GM18858 (cell line): Measurements from ENCODE around the gene SLC12A3.

ENCODE experiments used
- ATAC-seq: cut with Tn5 transposase; IDR thresholded peaks from one replicate; pipeline ENCODE4 v1.9.1; 2021; ENCODE audit not compliant: unreplicated experiment

Gene SLC12A3

DNA sequence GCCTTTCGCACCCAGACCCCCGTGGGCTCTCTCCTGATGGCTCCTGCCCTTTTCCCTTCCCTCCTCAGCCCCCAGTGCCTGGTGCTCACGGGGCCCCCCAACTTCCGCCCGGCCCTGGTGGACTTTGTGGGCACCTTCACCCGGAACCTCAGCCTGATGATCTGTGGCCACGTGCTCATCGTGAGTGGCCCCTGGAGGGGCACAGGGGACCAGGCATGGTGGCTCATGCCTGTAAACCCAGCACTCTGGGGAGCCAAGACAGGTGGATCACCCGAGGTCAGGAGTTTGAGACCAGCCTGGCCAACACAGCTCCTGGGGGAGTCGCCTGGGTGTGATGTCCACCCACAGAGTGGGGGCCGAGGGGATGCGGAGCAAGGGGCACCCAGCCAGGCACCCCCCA, 21.3 kb downstream of the SLC12A3 start:
- no peak for ATAC-seq

DNA sequence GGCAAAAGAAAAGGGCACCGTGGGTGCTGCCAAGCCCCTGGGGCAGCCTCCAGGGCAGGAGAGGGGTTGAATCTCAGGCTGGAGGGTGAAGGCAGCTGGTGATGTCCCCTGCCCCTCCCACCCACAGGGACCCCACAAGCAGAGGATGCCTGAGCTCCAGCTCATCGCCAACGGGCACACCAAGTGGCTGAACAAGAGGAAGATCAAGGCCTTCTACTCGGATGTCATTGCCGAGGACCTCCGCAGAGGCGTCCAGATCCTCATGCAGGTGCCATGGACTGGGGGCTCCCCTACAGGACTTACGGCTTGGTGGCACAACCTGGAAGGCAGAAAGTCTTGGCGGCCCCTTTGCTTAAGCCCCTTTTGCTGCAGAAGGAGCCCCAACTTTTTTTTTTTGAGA, 21.8 kb downstream of the SLC12A3 start:
- no peak for ATAC-seq

DNA sequence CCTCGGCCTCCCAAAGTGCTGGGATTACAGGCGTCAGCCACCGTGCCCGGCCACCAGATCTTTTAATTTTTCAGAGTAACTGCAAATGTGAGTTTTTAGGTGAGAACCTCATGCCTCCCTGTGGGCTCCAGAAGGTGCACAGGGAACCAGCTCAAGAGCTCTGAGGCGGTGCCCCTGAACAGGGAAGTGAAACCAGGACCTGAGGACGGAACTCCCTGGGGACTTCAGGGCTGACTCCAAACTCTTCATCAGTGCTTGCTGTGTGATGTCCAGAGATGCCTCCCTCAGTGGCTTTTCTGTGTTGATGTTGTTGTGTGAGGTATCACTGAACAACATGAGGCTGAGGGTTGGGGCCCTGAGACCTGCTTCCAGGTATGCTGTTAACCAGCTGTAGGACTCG, 23.8 kb downstream of the SLC12A3 start:
- peak; percentile 66 for ATAC-seq

DNA sequence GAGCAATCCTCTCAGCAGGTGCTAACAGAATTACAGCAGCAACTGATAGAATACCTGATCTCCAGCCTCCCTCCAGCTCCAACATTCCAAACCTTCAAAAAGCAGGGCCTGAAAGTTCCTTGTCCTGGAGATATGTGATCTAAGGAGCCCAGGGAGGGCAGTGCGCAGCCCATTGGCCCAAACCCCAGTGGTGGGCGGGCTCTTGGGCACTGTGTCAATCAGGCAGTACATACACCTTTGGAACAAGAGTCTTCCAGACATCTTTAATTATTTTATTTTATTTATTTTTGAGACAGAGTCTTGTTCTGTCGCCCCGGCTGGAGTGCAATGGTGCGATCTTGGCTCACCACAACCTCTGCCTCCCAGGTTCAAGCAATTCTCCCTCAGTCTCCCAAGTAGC, 24.2 kb downstream of the SLC12A3 start:
- no peak for ATAC-seq

DNA sequence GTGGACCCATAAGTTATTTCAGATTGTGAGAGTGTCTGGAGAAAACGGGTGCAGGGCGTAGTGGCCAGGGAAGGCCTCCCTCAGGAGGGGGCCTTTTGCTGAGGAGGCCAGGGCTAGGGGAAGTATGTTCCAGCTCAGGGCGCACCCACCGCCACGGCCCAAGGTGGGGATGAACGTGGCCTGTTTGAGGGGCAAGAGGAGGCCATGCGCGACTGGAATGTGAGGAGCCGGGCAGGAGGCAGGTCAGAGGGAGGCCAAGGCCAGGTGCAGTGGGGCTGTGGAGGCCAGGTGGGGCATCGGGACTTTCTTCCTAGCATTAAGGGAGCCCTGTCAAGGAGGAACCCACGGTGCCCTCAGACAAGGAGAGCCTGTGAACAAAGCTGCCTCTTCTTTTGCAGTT, 26.7 kb downstream of the SLC12A3 start:
- ATAC-seq, result no peak

DNA sequence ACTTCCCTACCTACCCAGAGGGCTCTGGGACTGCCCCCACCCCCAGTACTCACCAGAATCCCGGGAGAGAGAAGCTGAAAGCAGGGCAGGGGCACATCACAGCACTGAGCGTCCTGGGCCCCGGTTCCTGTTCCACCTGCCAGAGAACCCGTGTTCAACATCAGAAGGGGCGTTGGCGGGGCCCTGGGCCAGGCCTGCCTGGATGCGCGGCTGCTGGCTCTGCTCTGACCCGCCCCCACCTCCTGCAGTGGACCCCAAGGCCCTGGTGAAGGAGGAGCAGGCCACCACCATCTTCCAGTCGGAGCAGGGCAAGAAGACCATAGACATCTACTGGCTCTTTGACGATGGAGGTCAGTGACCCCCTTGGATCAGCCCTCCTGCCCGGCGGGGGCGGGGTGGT, 27.7 kb downstream of the SLC12A3 start:
- ATAC-seq, result no peak

DNA sequence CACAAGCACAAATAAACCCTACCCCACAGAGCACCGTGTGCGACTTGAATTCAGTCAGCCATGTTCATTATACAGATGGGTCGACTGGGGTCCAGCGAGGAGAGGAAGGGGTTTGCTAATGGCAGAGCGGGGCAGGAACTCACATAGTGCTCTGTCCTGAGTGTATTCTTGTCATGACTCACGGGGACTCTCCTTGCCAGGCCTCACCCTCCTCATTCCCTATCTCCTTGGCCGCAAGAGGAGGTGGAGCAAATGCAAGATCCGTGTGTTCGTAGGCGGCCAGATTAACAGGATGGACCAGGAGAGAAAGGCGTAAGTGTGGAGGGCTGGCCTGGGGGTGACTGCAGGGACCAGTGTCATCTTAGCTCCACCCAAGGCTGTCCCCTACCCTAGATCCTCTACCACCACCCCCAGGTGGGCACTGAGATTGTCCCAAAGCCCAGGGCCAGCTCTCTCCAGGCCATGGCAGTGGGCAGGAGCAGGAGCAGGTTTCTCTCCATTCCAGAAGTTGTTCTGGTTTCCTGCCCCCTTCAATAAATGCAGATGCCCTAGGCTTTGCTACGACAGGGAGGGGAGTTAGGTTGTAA, 29.4 kb downstream of the SLC12A3 start:
- ATAC-seq, result no peak

DNA sequence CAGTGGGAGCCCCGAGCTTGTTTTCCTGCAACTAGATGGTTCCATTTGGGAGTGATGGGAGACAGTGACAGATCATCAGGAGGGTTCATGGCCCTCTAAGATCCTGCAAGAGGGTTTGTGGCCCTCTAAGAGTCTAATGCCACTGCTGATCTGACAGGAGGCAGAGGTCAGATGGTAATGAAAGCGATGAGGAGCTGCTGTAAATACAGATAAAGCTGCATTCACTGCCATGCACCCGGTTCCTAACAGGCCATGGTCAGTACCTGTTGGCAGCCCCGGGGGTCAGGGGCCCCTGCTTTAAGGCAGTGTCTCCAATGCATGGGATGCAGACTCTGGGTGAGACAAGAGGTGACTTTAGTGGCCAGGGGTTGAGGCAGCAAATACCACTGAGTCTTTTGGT, 30.8 kb downstream of the SLC12A3 start:
- ATAC-seq, result no peak

DNA sequence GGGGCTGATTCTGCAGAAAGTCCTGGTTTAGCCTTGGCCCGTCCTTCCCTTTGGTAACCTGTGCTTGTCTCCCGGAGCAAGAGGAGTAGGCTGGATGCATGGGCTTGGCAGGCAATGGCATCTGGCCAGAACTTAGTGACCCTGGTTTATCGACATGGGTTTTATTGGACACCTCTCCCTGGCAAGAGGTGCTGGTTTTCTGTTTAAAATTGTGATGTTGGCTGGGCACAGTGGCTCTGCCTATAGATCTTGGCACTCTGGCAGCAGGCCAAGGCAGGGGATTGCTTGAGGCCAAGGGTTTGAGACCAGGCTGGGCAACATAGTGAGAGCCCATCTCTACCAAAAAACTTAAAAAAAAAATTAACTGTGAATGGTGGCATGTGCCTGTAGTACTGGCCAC, 31.2 kb downstream of the SLC12A3 start:
- no peak for ATAC-seq

DNA sequence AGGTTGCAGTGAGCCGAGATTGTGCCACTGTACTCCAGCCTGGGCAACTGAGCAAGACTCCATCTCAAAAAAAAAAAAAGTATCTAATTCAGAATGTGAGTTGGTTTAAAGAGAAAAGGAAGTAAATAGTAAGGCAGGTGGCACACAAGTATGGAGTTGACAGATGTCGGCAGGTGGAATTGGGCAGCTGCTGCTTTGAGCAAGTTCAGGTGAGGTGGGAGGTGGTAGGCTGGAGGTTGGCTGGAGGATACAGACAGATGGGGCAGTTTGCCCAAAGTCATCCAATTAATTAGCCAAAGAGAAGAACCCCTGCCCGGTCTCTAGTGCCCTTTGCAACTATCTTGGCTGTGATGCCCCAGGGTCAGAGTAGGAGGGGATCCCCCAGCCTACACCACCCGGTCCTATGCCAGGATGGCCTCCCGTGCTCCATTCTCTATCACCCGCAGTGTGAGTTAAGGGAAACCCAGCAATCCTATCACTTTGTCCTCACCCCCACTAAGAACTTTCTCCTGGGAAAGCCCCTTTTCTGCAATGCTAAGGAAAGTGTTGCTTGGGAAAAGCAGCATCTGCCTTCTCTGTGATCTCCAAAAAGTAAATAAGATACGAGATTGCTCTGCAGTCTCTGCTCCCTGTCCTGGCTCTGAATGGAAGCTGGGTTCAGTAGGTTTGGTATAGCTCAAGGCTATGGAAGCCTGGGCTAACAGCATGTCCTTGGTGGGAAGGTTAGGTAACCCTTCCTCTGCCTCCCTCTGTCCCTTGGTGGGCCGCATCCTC, 32.2 kb downstream of the SLC12A3 start:
- ATAC-seq, result no peak

DNA sequence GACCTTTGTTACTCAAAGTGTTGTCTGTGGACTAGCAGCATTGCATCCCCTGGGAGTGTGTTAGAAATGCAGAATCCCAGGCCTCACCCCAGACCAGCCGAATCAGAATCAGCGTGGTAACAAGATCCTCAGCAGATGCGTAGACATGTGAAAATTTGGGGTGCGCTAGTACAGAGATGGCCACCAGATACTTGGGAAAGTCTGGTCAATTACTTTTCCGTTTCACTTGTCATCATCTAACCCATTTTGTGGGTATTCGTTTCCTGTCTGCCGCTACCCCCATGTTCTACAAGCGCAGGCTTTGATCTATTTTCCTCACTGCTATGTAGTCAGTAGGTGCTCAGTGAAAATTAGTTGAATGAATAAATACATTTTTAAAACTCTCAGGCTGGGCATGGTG, 33.8 kb downstream of the SLC12A3 start:
- ATAC-seq, result peak; percentile 76

DNA sequence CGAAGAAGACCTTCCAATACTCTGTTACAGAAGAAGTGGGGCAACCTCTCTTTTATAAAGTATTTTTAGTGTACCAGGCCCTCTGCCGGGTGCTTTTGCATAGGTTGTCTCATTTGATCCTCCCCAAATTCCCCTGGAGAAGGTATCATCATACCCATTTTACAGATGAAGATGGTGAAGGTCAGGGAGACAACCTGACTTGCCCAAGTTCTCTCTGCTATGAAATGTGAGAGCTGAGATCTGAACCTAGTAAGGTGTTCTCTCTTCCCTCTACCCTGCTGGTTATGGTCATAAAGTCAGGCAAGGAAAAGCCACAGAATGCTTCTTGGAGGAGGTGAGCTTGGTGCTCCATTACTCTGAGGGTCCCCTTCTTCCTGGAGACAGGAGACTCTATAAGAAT, 38.9 kb downstream of the SLC12A3 start:
- no peak for ATAC-seq

DNA sequence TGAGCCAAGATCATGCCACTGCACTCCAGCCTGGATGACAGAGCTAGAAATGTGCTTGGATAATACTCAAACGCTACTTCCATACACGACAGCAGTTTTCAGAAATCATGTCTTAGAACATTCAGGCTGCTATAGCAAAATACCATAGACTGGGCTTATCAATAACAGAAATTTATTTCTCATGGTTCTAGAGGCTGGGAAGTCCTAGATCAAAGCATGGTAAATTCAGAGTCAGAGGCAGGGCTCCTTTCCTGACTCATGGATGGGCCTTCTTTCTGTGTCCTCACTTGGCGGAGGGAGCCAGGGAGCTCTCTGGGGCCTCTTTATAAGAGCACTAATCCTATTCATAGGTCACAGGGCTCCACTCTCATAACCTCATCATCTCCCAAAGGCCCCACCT, 42.4 kb downstream of the SLC12A3 start:
- ATAC-seq, result no peak

DNA sequence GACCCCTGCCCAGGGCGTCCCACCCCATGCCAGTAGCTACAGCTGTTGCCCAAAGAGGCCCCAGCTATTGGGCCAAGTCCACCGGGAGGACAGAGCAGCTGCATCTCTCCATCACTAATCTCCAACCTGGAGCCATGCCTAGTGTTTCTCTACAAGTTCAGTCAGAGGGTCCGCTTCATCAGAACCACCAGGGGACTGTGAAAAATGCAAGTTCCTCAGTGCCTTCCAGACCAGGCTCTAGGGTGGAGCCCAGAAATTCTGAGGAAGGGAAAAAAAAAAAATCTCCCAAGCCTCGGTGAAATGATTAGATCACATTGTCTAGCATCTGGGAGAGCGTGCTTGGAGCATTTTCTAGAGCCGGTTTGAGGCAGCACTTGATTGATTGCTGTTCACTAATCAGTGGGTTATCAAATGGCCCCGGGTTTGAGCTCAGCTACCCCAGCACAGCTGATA, 44.5 kb downstream of the SLC12A3 start:
- ATAC-seq, result no peak

DNA sequence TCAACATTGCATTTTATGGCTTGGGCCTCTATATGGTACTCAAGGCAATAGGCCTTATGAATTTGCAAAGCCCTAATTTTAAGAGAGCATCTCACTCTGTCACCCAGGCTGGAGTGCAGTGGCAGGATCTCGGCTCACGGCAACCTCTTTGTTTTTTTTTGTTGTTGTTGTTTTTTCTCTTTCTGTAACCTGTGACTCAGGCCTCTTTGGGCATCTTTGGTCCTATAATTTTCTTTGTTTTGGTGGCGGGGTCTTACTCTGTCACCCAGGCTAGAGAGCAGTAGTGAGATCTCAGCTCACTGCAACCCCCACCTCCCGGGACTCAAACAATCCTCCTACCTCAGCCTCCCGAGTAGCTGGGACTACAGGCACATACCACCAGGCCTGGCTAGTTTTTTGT, 45.1 kb downstream of the SLC12A3 start:
- no peak for ATAC-seq

DNA sequence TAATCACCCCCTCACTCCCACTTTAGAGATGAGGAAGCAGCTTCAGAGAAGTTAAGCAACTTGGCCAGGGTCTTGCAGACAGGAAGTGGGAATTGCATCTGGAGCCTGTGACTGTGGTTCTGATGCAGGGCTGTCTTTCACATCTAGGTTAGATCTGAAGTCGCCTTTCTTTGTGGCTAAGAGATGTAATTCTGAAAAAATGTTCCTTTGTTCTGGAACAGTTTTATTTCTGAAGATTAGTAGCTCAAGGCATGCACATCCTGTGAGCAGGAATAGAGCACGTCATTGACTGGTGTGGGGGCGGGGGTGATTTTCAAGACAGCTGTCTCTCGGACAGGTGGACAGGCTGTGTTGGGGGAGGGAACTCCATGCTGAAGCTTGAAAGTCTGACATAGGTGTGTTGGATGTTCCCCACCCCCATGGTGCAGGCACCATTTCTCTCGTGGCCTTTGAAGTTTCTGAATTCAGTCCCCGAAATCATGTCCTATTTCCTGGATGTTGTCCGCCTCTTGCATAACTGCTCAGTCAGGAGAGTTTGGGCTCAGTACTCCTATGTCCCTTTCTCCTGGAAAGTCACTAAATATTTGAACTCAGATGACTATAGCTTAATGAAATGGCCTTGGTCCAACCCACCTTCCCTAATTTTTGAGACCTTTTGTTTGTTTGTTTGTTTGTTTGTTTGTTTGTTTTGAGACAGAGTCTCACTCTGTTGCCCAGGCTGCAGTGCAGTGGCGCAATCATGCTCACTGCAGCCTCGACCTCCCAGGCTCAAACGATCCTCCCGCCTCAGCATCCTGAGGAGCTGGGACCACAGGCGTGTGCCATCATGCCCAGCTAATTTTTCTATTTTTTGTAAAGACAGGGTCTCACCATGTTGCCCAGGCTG, 45.9 kb downstream of the SLC12A3 start:
- no peak for ATAC-seq

DNA sequence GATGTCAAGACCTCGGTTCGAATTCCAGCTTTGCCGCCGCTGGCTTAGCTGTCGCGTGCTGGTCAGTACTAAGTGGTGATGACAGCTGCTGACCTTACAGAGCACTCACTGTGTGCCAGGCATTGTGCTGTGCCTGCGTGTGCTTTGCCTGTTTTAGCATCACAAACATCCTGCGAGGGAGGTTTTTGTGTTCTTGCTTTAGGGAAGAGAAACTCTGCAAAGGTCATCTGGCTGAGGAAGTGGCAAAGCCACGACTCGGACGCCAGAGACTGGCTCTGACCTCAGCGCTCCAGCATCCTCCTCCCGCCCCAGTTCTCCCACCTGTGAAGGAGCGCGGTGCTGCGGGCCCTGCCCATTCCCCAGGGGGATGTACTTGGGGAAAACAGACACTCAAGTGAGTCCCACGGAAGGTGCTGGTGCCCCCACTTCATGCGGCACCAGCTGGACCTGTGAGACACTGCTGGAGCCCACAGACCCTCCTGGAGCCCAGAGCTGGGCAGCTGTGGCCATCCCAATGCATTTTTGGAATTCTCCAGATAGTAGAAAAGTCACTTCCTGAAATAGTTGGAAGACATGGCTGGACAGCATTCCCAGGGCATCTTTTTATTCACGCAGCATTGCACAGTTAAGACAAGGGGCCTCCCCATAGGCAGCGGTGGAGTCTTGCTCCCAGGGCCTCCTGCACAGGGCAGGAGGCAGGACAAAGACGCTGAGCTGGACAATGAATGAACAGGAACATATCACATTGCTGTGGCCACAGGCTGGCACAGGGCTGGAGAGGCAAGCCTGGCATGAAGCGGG, 47.0 kb downstream of the SLC12A3 start:
- ATAC-seq, result peak; percentile 54

DNA sequence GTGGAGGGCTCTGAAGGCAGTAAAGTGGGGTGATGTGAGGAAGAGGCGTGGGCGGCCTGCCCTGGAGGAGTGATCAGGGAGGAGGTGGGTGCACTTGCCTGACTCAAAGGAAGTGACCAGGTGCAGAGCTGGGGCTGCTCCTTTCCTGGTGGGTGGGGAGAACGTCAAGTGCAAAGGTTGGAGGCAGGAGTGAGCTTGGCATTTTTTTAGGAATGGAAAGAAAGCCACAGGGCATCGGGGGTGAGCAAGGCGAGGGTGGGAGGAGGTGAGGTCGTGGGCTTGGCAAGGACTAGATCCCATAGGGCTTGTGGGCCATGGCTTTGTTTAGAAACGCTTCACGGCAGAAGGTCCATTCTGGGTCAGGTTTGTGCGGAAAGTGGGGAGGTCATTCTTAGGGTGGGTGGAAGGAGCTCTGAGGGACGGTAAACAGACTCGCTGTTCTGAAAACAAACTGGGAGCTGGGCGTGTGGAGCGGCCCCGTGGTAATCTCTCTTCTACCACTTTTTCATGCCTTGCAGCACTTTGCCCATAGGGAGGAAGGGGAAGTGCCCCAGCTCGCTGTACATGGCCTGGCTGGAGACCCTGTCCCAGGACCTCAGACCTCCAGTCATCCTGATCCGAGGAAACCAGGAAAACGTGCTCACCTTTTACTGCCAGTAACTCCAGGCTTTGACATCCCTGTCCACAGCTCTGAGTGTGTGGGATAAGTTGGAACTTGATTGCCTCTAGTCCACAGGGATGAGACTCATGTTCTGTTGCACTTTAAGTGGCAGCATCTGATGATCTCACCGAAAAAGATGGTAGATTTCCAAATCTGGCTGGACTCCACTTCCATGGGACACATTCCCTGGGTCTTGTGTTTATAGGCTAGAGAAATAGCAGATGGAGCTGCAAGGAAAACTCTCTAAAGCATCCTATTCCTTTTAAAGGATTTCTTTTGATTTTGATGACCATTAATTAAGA, 48.0 kb downstream of the SLC12A3 start:
- ATAC-seq, result no peak

DNA sequence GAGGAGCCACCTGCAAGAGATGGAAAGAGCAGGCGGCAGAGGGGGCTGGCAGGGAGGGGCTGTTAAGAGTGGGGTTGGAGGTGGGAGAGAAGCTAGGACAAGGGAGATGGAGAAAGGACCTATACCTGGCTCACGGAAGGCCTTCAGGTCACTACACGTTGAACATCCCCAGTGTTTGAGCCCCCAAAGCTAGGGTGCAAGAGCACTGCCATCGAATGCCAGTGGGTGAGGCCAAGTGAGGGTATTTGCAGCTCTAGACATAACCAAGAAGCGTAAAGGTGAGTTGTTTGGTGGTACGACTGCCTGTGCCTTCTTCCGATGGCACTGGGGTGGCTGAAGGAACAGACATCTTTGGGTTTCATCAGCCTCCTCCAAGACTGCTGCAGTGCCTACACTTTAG, 49.9 kb downstream of the SLC12A3 start:
- ATAC-seq, result no peak
